Measurements from ENCODE around the gene STRIP2.
"Not testable (repeated sequence)": the region's sequence is repeated elsewhere in the genome, so short reads cannot be mapped to it uniquely, and the experiment has no call there.

Gene STRIP2

DNA sequence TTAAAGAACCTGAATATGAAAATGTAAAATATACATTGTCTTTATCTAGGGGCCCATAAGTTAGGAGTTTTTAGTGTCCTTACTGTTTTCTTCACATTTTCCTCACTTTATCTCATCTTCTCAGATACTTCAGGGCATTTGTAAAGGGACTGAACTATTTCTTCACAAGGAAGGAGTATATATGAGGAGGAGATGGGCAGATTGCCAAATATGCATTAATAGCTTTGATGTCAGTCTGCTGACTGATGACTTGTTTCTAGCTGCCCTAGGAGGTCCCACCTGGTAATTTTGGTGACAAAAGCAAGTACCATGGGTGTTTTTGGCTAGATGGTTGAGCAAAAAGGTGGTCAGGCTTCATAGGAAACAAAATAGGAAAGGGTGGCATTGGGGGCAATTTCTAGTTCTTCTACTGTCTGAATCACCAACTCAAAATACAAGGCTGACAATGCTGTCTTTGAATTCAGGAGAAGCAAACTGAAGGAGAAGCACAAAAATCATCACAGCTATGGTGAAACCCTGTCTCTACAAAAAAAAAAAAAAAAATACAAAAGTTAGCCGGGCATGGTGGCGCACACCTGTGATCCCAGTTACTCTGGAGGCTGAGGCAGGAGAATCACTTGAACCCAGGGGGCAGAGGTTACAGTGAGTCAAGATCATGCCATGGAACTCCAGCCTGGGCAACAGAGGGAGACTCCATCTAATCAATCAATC lies 10.4 kb upstream of the STRIP2 start:
- DNase-seq, result no peak

DNA sequence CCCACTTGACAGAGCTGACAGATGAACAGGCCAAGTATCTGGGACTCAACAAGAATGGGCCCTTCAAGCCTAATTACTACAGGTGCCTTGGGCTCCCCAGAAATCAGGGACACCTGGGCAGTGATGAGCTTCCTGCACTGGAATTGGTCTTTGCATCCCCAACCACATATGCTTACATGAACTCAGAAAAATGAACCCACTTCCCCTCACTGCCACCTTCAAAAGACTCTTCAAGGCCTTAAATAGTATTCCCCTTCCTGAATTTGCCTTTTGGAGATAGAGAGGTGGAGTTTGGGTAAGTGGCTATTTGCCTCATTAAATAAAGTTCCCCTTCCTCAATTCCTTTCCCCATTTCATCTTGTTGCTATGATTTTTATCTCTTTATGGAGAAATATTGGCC lies 7.8 kb upstream of the STRIP2 start:
- no peak for DNase-seq

DNA sequence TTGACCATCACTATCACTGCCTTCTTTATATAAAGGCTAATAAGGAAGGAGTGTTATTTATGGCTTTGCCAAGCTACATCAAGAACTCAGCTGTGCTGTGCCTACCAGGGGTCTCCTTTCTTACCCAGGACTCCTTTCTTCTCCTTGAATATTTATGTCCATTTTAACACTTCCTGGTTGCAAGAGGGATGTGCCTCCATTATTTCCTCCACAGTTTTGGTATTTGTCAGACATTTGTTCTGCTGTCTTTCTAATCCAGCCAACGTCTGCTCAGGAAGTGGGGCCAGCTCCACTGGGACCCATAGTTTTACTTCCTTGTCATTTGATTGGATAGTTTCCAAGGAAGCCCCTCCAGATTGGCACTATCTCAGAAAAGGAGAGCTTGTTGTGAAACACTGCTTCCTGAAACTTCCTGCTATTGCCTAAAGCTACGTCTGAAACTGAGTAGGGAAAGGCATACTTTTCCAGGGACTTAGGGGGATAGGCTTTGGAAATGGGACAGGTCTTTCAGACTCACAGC lies 6.6 kb upstream of the STRIP2 start:
- DNase-seq, result no peak

DNA sequence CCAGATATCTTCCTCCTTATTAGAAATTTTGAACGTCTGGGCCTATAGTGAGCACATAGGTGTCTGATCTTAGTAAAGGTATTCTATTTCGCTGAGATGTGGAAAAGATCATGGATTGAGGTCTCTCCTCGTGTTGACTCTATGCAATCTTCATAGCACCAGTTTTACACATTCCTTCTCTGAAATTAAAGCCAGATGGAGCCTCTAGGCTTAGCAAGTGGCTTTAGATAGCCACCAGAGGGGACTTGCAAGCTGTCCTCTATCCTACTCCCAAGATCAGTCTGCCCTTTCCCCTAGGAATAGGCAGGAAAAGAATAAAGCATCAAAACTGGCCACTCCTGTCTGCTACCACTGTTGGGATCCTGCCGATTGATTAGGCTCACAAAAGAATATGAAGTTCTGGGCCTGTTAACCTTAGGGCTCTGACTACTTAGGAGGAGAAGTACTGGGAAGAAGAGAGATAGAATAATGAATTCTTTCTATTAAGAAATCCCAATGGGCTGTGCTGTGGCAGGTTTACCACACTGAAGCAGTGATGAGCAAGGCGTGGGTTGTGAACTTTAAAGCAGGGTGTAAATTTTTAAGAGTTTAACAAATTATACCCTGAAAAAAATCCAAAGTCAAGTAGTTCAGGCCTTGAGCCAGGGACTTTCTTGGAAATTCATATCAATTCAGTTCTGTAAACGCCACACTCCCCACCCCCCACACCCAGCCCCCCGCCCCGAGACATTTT lies 2.2 kb upstream of the STRIP2 start:
- DNase-seq, result no peak

DNA sequence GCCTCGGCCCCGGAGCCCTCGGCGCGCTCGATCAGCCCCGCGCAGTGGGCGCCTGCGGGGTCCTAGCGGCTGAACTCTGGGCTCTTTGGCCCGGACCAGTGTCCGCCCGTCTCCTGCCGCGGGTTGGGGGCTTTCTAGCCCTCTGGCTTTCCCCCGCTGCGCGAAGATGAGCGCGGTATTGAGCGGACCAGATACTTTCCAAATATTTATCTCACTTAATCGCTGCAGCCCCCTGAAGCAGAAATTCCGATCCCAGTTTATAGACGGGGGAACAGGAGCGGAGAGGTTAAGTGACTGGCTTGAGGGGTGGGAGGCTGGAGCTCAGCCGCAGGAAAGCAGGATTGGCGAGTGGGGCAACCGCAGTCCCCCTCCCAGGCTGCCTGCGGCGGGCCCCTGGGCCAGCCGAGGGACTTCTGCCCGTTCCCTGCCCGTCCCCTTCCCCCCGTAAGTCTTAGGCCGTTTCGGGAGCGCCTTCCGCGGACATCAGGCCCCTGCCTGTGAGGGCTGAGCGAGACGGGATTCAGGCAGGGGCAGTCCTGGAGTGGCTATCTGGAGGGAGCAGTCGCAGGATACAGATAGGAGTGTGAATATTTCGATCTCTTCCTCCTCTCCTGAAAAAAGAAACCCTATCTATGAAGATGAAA lies 565 bp downstream of the STRIP2 start:
- DNase-seq, result no peak

DNA sequence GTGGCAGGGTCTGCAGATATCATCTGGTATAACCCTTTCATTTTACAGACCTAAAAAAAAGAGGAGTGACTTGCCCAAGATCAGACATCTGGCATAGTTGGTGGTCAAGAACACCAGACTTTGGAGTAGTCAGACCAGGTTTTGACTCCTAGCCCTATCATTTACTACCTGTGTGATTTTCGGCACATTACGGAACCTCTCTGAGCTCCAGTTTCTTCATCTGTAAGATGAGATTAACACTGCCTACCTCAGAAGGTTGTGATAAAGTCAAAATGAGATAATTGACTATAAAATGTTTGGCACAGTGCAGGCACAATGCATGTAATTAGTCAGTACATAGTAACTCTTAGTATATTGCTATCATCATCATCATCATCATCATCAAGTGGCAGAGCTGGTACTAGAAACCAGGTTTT lies 1.2 kb downstream of the STRIP2 start:
- no peak for DNase-seq

DNA sequence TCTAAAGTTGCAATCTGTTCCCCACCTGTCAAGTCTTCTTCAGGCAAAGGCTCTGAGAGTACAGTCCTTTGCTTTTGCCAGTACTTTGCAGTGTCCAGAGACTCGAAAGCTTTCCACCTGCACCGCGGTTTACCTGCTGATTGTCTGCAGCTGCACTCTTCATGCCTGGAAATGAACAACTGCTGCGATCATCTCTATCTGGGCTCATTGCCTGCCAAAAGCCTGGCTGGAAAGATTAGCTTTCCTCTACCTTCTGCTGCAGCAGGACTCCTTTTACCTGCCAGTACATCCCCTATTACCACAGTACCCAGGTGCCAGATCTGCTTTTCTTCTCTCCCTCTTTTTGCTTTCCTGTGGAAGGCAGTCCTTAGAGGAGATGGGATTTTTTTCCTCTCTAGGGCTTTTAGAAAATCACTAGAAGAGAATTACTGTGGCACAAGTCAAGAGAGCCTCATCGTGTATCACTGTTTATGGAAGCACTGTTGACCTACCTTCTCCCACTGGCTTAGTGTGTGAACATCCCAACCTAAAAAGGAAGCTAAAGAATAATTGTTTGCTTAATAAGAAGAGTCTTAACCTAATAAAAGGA lies 2.2 kb downstream of the STRIP2 start:
- DNase-seq, result no peak

DNA sequence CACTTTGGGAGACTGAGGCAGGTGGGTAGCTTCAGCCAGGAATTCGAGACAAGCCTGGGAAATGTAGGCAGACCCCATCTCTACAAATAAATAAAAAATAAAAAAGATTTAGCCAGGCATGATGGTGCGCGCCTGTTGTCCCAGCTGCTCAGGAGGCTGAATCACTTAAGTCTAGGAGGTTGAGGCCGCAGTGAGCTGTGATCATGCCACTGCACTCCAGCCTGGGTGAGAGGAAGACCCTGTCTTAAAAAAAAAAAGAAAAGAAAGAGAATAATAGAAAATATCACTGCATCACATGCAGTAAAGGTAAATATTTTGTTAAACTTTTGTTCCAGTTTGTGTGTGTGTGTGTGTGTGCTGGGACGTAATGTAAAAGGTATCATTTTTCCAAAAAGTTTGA lies 3.0 kb downstream of the STRIP2 start:
- DNase-seq, result no peak

DNA sequence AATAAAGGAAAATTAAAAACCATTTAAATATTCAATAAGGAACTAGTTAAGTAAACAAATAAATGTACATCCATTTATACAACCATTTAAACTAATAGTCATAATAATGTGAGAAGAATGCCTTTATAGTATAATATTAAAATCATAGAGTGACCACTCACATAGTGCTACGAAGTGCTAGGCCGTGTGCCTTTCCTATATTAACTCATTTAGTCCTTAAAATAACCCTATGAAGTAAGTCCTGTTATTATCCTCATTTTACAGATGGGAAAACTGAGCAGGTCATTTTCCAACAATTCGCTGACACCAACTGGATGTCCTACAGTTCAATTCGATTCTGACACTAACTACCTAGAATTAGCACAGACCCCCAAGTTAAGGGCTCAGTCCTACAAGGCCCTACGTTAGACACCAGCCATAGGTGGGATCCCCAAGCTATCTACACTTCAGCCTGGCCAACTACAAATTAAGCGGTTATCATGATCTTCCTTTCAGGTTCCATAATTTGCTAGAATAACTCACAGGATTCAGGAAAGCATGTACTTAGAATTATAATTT lies 4.1 kb downstream of the STRIP2 start:
- DNase-seq, result no peak

DNA sequence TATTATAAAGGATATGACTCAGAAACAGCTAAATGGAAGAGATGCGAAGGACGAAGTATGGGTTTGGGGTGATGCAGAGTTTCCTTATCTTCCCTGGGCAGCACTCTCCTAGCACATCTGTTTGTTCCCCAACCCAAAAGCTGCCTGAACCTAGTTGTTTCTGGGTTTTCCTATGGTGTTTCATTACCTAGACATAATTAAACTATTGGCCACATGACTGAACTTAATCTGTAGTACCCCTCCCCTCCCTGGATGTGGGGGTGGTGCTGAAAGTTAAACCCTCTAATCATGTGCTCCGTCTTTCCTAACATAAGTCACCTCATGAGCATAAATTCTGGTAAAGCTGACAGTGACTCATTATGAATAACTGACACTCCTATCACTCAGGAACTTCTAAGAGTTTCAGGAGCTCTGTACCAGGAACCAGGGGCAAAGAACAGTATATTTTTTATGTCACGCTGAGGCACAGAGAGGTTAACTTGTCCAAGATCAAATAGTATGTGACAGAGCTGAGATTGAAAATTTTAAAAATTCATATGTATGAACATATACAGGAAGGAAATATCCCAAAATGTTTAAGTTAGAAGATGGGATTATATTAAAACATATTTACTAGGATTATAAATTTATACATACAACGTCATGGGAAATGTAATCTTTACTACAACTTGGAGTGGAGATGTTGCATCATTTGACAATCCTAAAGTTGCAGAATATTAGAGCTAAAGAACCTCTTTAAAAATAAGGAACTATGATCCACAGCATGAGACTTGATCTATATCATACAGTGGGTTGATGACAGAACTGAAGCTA lies 4.8 kb downstream of the STRIP2 start:
- DNase-seq, result no peak

DNA sequence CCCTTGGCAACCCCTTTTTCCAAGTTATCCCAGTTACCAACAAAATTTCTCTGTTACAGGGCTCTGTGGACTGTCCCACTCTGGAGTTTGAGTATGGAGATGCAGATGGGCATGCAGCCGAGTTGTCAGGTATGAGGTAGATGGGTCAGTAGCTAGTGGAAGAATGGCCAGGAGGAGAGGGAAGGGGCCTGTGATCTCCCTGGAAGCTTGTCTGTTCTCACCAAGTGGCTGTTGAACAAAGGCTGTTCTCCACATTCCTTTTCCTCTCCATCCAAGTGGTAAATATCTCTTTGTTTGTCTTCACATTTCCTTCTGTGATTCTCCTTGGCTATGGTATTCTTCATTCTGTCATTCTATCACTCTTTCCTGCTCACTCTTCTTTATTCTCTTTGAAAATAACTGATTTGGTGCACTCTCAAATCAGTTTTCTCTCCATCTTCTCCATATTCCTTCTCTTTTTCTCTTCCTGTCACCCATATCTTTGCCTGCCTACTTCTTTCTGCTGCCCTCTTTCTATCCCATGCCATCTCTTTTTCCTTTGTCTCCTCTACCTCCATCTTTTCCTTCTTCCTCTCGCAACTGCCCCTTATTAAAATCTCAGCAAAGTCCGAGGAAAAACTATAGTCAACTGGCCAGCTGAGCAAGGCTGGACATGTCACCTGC lies 5.9 kb downstream of the STRIP2 start:
- no peak for DNase-seq

DNA sequence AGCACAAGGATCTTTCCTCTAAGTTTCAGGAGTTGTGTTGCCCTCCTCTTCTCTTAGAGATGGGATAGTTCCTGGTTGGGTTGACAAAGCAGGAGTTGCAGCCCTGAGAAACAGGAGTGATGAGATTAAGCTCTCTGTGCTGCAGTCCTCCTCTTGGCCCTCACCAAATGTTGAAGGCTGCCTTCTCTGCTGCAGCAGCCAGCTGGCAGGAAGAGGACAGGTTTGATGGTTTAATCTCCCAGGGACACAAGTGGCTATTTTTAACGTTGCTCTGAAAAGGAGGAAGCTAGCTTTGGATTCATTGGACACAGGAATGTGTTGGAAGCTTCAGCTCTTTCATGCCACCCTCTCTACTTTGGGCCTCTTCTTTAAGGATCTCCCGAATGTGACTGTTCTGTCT lies 9.4 kb downstream of the STRIP2 start:
- DNase-seq, result no peak

DNA sequence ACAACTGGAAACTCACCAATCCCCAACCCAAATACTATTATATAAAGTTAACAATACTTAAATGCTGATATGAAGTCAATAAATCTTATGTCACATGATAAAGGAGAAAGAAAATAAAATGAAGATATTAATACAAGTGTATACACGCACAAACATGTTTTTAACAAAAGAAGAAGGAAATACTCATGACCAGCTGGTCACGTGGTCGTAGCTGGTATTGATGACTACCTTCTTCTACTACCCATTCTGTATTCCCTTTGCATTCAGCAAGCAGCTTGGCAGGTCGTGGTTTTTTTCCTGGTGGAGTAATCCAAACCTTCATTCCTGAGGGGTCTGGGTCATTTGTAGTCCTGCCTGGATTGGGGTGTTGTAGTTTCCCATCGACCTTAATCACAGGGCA lies 10.5 kb downstream of the STRIP2 start:
- not testable (repeated sequence) for DNase-seq

DNA sequence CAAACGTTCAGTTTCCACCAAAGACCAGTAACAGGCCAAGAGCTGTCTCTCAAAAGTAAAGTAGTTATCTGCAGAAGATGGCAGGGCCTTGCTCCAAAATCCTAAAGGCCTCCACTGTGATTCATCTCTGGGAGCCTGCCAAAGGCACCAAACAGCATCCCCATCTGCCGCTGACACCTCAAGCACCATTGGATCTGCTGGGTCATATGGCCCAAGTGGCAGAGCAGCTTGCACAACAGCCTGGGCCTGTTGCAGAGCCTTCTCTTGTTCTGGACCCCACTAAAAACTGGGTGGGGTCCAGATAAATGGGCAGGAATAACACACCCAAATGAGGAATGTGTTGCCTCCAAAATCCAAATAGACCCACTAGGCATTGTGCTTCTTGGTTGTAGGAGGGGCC lies 12.7 kb downstream of the STRIP2 start:
- DNase-seq, result not testable (repeated sequence)

DNA sequence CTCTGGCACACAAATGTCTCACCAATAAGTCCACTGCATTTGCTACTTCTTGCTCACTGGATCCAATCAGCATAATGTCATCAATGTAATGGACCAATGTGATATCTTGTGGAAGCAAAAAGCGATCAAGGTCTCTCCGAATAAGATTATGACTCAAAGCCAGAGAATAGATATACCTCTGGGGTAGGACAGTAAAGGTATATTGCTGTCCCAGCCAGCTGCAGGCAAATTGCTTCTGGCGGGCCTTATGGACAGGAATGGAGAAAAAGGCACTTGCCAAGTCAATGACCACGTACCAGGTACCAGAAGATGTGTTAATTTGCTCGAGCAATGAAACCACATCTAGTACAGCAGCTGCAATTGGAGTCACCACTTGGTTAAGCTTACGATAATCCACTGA lies 13.2 kb downstream of the STRIP2 start:
- not testable (repeated sequence) for DNase-seq

DNA sequence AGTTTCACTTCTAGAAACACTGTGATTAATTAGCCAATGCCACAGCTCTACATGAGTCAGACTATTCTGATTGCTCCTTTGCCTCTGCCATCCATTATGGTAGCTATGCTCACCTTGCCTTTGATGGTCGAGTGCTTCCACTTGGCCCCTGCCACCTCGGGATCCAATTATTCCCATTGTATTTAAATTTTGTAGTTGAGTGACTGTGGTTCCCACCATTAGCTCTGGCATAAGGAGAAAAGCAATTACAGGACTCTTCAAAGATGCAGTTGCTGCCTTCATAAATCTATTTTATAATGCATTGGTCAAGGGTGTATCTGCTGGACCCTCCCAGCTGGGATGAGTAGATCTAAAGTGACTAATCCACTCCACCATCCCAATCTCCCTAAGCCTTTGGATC lies 14.4 kb downstream of the STRIP2 start:
- DNase-seq, result not testable (repeated sequence)

DNA sequence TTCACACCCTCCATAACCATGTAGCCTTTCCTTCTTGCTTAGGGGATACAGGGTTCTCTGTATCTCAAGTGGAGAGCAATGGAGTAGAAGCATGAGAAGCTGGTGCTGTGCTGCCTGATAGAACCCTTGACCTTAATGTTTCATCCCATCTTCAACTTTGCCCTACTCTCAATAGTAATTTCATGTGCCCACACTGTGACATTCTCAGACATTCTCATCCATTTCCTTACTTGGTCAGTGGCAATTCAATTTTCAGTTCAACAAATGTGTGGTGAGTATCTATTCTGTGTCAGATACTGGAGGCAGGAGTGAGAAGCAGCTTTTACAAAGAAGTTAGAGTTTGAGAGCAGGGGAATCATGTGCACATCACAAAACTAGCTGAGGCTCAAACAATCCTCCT lies 16.1 kb downstream of the STRIP2 start:
- no peak for DNase-seq

DNA sequence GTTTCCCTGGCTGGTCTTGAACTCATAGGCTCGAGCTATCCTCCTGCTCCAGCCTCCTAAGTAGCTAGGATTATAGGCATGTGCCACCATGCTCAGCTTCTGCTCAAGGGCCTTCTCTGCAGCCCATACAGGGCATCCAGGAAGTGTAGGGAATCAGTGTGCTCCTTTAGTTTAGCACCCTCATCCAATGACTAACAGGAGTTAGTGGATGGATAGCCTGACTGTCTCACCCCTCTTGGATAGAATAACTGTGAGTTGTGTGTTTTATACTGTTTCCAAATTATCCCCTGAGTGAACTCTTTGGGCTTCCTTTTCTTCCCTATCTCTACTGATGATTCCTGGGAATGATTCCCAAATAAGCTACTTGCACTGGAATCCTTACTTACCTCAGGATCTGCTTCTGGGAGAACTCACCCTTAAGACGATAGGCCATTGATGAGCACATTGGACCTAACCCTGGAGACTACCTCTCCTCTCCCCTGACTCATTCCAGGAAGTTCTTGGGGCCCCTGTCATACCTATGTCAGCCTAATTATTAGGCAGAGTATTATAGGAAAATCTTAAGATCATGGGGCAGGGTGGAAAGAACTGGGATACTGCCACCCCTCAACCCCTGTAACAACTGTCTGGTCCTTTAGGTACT lies 18.5 kb downstream of the STRIP2 start:
- DNase-seq, result no peak

DNA sequence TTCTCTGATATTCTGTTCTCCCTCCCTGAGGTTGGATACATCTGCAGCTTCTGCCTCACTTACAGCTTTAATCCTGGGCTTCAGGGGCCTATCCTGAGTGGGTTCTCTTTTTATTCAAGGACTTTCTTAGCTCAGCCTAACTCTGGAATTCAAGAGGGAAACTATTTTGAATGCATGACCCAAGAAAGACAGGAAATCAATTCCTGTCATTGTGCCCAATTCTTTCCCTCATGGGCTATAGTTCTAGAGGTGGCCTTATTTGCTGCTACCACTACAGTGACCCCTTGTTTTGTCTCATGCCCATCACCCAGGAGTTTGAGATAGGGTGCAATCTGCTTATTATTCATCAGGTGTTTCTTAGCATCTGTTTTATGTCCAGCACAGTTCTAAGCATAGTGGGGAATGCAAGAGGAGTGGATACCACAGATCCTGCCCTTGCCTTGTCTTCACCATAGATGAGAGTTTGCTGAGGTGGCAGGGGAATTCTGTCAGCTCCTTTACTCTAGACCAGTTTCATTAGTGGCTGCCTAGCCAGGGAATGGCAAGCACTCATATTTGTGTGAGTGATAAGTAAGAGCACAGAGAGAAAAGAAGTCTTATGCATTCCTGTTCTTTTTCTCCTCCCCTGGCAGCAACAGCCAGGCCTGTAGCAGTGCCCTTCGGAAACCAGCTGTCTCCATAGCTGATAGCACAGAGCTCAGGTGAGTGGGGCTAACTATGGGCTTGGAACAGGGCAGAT lies 19.4 kb downstream of the STRIP2 start:
- no peak for DNase-seq

DNA sequence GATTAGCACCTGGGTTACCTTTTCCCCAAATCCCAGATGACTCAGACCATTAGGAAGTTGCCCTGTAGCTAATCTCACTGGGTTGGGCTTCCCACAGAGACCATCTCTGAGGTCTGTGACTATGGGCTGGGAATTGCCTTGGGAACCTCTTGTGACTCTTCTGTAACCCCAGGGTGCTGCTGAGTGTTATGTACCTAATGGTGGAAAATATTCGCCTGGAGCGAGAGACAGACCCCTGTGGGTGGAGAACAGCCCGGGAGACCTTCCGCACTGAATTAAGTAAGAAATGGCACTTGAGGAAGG lies 20.0 kb downstream of the STRIP2 start:
- DNase-seq, result no peak

DNA sequence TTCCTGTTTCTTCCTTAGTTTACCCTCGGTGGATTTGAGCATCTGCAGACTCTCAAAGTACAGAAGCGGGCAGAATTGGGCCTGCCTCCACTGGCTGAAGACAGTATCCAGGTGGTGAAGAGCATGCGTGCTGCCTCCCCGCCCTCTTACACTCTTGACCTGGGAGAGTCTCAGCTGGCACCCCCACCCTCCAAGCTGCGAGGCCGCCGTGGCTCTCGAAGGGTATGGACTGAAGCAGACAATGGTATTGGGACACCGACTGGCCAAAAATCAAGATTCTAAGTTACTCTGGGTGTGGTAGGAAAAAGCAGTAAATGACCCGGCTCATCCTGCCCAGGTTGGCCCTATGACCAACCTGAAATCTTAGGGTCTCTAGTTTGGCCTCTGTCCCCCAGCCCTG lies 22.2 kb downstream of the STRIP2 start:
- no peak for DNase-seq

All from NCI-H1694 treated with DMSO at 0.1 percent for 48 hours (cell line).